COLO829 (cell line): ENCODE data around the gene TEC.

Experiments used
- DNase-seq: peaks from one replicate; pipeline ENCODE4 v3.0.0; 2012; ENCODE audit warnings: low spot score

Gene TEC

GRCh38 chr4:48121180-48121579, 148.5 kb downstream of the TEC start:
- no peak for DNase-seq

DNA sequence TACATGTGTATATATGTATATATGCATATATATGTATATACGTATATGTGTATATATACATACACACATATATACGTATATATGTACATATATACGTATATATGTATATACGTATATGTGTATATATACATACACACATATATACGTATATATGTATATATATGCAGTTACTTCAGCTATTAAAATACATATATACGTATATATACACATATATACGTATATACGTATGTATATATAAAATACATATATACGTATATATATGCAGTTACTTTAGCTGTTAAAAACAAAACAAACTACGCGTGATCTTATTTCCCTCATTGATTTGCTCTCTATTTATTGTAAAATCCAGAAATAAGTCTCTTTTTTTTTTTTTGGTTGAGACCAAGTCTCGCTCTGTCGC, 149.5 kb downstream of the TEC start:
- DNase-seq = no peak

DNA sequence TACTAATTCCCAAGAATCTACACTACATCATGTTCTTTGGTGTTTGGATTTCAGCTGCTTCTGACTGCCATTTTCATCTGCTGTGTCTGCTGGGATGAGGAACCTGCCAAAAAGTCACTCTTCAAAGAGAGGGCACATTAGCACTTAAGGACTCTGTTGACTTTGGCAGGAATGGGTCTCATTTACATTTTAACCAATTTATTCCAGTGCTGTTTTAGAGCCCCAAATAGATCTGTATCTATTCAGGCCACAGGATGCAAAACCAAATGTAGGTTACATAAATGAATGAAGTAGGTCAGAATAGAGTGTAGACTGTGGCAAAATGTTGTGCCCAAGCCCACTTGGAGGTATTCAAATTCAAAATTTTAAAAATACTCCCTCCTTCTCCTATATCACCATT, 150.0 kb downstream of the TEC start:
- DNase-seq = no peak

DNA sequence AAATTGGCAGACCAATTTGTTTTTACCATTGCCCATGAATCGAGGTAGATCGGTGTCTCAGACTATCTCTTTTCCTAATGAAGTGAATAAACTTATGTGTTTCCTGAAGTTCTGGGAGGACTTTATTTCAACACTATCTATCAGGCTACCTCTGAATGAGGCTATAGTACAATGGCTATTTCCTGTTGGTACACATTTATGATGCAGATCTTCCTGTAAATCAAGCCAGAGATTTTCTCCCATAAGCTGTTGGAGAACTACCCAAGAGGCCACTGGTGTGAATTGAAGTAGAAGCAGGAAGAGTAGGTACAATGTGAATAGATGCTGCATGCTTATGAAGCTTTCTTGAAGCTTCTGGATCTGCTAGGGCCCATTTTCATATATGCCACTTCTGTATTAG, 151.6 kb downstream of the TEC start:
- DNase-seq = no peak

DNA sequence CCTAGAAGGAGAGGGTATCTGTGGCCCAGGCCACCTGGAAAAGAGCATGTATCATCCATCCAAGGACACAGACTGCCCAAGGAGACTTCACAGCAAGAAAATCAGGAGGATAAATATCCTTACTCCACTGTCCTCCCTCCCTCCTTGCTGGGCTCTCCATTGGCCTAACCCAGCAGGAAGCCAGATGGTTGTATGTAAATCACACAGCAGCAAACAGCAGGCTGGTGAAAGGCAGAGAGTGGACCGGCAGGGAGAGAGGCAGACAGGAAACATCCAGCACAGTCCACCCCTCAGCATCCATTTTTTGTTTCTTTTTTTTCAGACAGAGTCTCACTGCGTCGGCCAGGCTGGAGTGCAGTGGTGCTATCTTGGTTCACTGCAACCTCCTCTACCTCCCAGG, 153.1 kb downstream of the TEC start:
- DNase-seq = no peak

- DNase-seq = no peak
Measured at GRCh38 chr4:48114412-48114811, 155.2 kb downstream of the TEC start.

GRCh38 chr4:48112017-48112667, 157.5 kb downstream of the TEC start:
- DNase-seq = peak; percentile 9

- DNase-seq = no peak
Measured at GRCh38 chr4:48110452-48110978, 159.1 kb downstream of the TEC start.

DNA sequence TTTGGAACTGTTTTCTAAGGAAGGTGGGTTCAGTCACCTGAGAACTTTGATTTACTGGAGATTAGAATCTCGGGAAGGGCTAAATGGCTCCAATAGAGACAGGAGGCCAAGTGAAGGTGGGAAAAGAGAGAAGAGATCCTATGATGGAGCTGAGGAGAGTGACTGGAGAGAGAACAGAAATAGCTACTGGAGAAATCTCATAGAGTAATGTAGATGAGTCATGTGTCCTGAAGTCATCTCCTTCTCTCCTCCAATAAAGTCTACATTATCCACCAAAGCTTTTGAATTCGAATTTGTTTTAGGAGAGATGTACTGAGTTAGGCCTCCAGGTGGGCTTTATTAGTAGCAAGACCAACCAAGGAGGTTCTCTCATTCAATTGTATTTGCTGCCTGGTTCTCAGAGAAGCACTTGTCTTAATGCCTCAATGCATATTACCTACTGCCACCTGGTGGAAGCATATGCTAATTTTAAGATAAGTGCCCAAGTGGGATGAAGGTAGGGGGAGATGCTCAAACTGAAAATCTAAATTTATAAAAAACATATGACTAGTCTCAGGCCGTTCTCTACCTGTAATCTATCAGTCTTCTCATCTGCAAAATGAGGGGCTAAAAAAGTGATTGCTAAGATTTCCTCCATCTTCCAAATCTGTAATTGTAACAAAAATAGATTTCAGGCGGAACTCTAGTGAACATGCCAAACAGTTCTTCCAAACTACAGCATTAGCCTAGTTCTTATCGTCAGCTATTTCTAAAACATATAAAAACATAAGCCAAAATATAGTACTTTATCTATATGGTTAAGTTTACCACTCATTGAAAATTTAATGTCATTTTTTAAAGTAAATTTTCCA, 160.0 kb downstream of the TEC start:
- DNase-seq = peak; percentile 8

- DNase-seq = no peak
Measured at GRCh38 chr4:48108309-48109073, 161.1 kb downstream of the TEC start.

GRCh38 chr4:48105230-48105629, 164.4 kb downstream of the TEC start:
- no peak for DNase-seq

DNA sequence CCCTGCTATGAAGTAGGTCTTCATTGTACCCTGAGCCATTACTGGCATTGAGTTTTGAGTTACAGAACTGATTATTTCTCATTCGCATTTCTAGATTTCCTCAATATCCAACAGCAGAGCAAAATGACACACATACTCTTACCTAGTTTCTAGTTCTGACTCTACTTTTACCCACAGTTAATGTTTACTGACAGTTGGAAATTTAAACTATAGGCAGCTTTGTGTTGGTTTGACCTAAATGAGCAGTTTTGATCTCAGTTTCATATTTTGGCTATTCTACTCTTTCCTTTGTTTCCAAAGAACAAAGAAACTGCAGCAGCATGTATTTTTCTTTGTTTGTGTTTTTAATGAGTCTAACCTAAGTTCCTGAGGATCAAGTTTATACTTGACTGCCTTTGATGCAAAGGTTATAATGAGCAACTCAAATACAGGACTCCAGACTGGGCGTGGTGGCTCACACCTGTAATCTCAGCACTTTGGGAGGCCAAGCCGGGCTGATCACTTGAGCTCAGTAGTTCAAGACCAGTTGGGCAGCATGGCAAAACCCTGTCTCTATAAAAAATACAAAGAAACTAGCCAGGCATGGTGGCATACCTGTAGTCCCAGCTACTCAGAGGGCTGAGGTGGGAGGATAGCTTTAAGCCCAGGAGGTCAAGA, 166.0 kb downstream of the TEC start:
- DNase-seq = no peak

DNA sequence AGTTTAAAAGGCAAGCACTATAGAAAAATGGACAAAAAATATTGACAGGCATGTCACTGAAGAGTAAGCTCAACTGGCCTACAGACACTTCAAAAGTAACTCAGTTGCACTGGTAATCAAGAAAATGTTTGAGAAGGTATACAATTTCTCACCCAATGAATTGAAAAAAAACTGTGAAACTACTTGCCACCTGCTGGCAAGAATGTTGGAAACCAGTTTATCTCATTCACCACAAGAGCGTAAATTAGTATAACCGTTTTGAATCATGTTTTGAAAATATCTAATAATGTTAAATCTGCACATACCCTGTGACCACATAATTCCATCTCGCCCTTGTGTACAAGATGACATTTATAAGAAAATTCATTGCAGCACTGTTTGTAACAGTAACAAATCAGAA, 167.3 kb downstream of the TEC start:
- DNase-seq = no peak

DNA sequence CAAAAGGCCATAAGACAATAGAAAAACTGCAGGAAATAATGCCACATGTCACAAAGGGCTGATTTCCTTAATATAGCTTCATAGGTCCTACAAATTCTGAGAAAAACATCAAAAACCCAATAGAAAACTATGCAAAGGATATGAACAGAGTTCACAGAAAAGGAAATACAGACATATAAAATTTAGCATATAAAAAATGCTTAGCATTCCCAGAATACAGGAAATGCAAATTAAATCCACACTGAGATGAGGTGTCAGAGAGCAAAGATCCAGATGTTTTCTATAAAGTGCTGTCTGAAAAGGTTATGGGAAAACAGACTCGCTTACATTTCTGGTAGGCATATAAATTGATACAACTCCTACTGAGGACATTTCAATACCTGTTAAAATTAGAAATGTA, 169.4 kb downstream of the TEC start:
- no peak for DNase-seq

DNA sequence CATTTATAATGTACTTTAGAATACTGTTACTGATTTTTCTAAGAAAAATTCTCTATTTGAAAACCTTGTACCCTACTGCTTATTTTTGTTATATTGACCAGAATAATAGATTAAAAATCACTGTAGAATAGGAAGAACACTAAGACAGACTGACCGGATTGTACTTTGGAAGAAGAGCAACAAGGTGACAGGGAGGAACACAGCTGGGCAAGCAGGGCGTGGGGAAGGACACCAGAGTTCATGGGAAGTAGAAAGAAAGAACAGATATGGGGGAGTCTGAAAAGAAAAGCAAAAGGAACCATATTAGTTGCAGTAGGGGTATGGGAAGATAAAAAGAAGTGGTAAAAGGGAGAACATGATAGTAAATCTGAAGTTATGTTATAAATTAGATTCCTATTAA, 174.2 kb downstream of the TEC start:
- DNase-seq = no peak

DNA sequence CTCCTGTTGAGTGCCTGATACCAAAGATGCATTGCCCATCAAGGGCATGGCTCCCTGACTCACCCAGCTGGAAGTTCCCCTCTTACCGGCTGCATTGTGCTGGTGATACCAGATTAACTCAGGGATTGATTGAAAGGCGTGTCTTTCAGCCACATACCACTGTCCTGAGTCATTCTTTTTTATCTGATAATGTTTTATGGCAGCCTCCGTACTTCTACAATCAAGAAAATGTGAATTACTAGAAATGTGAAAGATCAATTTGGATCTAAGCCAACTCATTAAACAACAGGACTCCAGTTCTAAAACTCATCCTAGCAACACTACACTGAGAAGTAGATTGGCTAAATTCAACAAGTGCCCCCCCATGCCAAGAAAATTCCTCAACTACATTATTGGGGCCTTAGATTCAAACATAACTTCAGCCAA, 175.6 kb downstream of the TEC start:
- DNase-seq = peak; percentile 42

GRCh38 chr4:48090621-48091020, 179.0 kb downstream of the TEC start:
- DNase-seq = no peak

DNA sequence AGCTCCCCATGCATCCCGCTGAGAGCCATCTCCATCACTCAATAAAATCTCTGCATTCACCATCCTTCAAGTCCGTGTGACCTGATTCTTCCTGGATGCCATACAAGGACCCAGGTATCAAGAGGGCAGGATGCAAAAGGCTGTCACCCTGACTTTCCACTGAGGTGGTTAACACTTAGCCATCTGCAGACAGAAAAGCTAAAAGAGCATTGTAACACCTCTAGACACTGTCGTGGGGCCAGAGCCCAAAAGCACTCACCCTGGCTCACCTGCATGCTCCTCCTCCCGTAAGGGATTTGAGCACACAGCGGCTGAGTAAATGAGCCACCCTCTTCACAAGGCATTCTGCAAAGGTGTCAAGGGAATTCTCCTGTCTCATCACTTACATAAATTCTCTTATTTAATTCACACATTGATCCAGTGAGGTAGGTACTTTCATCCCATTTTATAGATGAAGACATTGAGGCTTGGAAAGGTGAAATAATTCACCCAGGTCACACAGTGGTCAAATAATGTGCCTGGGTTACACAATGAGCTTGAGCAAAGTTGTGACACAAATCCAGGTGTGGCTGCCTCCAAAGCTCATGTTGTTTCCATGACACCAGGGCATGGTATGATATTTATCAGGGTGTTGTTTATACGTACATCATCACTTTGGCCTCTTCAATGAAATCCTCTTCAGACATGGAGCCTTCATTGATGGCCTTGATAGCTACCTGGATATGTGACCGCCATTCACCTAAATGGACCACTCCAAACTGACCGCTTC, 183.6 kb downstream of the TEC start:
- no peak for DNase-seq
